A549 treated with AZD9567 at 1 μM for 4 hours (cell line): Measurements from ENCODE around the gene SPINK5. TPM values are rescaled to one million over a fixed set of nuclear protein-coding genes. Genes with fewer than 3 reads are reported as not detected.

Experiments used
- total RNA-seq: library from RNA; stranded (reverse); fragments of 200-300 nt; extraction: Qiagen RNA extraction; gene quantifications from 5 replicates; pipeline ENCODE4 v1.2.3, GENCODE V29; 2022; ENCODE audit not compliant: insufficient read depth

The SPINK5 gene
- not detected in 5 replicates for total RNA-seq

GRCh38 chr5:148063861-148064260, at the start of gene SPINK5:
TSS of gene SPINK5 (plus strand) at chr5:148063980. CDS start at chr5:148064045, 65 bp downstream.

GRCh38 chr5:148168246-148168645, 104.5 kb downstream of the SPINK5 start, which contains the start of gene SPINK14:
TSS of gene SPINK14 (plus strand) at chr5:148168546. CDS start at chr5:148169733, 1,187 bp downstream.

Other genes starting within 250 kb of the SPINK5 start
- 0.46 to 10.5 TPM (median 1.2 TPM) in 5 replicates for gene SPINK1, start 232.3 kb upstream of the SPINK5 start, total RNA-seq
- not detected in 5 replicates for gene SCGB3A2, start 185.3 kb upstream of the SPINK5 start, total RNA-seq
- gene C5orf46, start 157.4 kb upstream of the SPINK5 start, total RNA-seq, result not detected in 5 replicates
- not detected in 5 replicates for gene SPINK14, start 104.6 kb downstream of the SPINK5 start, total RNA-seq
- 0.39 to 0.57 TPM (median 0.51 TPM) in 4 of 5 replicates, not detected in the other for gene SPINK6, start 139.1 kb downstream of the SPINK5 start, total RNA-seq
- gene MARCOL, start 174.5 kb downstream of the SPINK5 start, total RNA-seq, result not detected in 5 replicates
- gene SPINK13, start 204.8 kb downstream of the SPINK5 start, total RNA-seq, result 0.20 TPM in 1 of 5 replicates, not detected in the others
- gene SPINK7, start 248.4 kb downstream of the SPINK5 start, total RNA-seq, result not detected in 5 replicates